ENCODE results near the gene DNAJB12.
"Not testable (repeated sequence)": the region's sequence is repeated elsewhere in the genome, so short reads cannot be mapped to it uniquely, and the experiment has no call there.

DNA sequence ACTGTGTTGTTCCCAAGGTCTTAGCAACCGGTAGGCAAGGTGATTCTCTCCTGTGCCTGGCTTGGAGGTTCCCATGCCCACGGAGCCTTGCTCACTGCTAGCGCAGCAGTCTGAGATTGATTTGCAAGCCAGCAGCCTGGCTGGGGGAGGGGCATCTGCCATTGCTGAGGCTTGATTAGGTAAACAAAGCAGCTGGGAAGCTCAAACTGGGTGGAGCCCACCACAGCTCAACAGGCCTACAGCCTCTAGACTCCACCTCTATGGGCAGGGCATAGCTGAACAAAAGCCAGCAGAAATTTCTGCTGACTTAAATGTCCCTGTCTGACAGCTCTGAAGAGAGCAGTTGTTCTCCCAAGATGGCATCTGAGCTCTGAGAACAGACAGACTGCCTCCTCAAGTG lies 40.9 kb upstream of the DNAJB12 start:
- not testable (repeated sequence) for TF ChIP-seq POLR2A (IDR thresholded peaks at IDR 0.05)
- TF ChIP-seq, protein P1, sequence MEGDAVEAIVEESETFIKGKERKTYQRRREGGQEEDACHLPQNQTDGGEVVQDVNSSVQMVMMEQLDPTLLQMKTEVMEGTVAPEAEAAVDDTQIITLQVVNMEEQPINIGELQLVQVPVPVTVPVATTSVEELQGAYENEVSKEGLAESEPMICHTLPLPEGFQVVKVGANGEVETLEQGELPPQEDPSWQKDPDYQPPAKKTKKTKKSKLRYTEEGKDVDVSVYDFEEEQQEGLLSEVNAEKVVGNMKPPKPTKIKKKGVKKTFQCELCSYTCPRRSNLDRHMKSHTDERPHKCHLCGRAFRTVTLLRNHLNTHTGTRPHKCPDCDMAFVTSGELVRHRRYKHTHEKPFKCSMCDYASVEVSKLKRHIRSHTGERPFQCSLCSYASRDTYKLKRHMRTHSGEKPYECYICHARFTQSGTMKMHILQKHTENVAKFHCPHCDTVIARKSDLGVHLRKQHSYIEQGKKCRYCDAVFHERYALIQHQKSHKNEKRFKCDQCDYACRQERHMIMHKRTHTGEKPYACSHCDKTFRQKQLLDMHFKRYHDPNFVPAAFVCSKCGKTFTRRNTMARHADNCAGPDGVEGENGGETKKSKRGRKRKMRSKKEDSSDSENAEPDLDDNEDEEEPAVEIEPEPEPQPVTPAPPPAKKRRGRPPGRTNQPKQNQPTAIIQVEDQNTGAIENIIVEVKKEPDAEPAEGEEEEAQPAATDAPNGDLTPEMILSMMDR (IDR thresholded peaks at IDR 0.05) = not testable (repeated sequence)

All from vagina (tissue), 2 donors.